HPDE6-E6E7 (cell line): ENCODE measurements around the gene DGKI.
"Not testable (repeated sequence)": the region's sequence is repeated elsewhere in the genome, so short reads cannot be mapped to it uniquely, and the experiment has no call there.

Experiments used
- DNase-seq: peaks from one replicate; pipeline ENCODE4 v3.0.0; 2011; ENCODE audit warnings: missing footprints; ENCODE audit errors: extremely low spot score

Gene DGKI

DNA sequence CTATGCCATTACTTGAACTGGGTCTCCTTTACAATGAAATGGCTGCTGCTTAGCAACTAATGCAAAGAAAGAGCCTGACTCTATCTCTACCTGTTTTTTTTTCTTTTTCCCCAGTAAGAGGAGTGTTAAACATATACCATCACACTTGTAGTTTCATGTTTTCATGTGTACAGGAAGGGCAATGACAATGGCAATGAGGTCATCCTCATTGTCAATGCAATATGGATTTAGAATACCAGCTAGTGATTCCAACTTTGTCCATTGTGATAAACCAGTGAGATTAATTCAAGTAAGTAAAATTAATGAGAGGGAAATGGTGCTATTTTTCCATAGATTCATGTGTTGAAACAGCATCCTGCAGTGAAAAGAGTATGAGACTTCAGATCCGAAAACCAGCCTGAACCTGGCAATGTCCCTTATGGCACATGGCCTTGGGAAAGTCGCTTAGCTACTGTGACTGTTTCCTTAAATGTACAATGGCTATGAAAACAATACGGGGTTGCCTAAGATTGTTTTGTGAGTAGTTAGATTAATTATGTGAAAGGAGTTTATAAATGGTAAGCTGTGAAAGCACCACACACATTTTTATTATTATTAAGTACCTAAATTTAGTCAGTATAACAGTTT lies 11.2 kb downstream of the DGKI start:
- DNase-seq, result no peak

DNA sequence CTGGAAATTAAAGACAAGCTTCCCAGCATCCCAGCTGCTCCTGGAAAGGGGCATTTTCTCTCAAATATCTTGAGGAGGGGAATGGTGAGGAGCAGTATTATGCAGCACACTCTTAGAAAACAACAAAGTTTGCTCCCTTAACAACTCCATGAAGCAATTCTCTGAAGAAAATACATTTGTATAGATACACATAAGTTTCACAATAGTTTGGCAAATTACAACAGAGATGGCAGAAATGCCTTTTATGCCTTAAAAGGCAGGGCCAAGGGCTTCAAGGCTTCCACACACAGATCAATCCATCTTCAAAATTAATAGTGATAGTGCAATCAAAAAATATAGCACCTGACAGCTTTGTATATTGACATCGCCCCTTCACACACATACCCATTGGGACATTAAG lies 12.2 kb downstream of the DGKI start:
- no peak for DNase-seq

GRCh38 chr7:137832990-137833389 lies 13.8 kb downstream of the DGKI start:
- DNase-seq, result not testable (repeated sequence)

DNA sequence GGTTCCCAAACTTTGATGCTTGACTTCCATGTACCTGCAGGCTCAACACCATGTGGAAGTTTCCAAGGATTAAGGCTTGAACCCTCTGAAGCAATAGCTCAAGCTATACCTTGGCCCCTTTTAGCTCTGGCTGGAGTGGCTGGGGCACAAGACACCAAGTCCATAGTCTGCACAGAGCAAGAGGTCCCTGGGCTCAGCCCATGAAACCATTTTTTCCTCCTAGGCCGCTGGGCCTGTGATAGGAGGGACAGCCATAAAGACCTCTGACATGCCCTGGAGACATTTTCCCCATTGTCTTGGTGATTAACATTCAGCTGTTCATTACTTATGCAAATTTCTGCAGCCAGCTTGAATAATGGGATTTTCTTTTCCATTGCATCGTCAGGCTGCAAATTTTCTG lies 14.4 kb downstream of the DGKI start:
- DNase-seq, result no peak

DNA sequence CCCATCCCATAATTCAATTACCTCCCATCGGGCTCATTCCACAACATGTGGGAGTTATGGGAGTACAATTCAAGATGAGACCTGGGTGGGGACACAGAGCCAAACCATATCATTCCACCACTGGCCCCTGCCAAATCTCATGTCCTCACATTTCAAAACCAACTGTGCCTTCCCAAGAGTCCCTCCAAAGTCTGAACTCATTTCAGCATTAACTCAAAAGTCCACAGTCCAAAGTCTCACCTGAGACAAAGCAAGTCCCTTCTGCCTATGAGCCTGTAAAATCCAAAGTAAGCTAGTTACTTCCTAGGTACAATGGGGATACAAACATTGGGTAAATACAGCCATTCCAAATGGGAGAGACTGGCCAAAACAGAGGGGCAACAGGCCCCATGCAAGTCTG lies 15.2 kb downstream of the DGKI start:
- not testable (repeated sequence) for DNase-seq

DNA sequence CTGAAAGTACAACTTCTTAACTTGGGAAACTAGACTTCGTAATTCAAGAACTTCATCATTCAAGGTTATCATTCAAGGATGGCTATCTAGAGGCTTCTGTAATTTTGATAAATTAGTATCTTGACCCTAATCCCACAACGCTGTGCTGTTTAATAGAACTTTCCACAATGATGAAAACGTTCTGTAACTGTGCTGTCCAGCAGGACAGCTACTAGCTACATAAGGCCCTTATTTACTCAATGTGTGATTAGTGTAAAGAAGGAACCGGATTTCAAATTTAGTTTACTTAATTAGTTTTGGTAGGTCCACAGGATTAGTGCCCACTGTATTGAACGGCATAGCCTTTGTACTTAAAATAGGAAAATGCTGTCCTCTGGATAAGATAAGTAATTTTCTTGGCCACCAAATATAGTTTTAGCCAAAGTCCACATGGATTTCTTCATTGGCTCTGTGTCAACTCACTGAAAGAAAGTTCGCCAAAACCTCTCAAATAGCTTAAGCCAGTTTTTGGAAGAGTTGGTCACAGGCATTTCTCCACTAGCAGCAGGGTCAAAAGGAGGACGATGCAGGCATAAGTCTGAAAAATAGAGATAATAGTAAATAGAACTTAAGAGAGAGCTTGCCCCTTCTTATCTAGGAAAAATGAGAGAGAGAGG lies 17.3 kb downstream of the DGKI start:
- no peak for DNase-seq

DNA sequence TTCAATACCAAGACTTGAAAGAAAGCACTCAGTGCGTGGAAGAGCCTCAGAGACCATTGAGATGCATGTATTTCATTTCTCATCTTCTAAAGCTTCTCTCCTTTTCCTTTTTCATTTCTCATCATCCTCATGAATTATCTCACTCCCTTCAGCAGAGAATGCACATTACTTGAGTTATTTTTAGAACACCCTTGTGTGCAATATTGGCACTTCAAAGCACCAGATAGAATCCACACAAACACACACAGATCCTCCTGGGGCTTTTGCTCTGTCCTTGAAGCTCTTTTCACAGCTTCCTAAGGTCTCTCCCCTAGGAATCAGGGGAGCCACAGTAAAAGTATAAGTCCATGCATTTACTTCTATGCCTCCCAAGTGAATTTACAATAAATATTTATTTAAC lies 18.3 kb downstream of the DGKI start:
- no peak for DNase-seq

DNA sequence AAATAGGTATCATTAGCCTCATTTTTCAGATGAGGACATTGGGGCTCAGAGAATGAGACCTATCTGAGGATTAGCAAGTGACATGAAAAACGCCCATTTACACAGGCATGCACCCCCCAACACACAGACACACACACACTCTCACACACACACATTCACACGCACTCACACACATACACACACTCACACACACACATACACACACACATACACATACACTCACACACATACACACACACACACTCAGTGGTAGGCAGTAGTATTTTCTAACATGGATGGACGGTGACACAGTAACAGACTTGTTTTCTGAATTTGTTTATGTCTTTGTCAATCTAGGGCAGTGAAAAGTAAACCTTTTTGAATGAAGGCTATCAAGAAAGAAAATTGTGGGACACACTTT lies 21.3 kb downstream of the DGKI start:
- no peak for DNase-seq

- no peak for DNase-seq
These were observed 25.9 kb downstream of the DGKI start for GRCh38 chr7:137820677-137821420.

GRCh38 chr7:137820156-137820555 lies 26.6 kb downstream of the DGKI start:
- DNase-seq, result no peak

DNA sequence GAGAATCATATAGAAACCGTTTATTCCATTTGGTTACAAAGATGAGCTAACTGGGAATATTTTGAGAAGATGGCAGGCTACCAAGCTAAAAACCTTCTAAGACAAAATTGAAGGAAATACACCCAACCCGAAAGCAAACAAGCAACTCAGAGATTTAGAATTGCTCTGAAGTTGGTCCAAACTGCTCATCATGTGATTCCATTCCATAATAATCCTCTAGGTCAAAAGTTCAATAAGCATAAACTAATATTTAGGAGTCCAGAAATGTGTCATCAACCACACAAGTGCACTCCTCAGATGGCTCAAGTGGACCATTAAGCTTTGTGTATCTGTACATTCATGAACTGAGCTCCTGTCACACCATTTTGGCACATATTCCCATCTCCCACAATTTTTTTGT lies 28.7 kb downstream of the DGKI start:
- no peak for DNase-seq

GRCh38 chr7:137816696-137817320 lies 30.0 kb downstream of the DGKI start:
- DNase-seq, result no peak

DNA sequence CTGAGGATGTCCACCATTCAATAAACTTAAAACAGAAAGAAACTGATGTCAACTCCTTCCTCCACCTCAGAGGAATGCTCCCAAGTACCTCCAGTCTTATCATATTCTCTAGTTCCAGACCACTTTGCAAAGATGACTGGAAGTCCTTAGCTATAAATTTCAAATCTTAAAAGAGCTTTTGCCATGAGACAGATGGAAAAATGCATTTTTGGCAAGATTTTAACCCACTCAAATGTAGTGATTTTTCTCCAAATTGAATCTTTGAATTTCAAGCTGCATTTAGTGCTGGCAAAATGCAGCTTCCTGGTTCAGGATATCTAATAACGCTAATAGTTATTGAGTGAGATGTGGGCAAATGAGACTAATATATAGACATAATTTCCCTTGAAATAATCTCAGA lies 33.2 kb downstream of the DGKI start:
- no peak for DNase-seq

DNA sequence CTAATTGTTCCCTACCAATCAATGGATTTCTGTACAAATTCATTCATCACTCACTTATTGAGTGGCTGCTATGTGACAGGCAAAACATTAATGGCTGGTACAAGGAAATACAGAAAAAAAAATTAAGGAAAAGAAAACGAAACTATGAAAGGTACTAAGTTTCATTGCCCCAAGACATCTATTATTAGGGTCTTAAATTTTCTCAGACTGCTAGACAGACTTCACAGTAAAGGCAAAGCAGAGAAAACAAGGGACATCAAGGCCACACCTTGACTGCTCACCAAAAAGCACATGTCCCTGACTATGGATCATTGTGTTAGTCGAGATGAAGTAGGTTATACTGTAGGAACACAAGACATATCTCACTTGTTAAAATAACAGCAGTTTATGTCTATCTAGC lies 36.5 kb downstream of the DGKI start:
- no peak for DNase-seq

GRCh38 chr7:137804836-137805235 lies 41.9 kb downstream of the DGKI start:
- no peak for DNase-seq

DNA sequence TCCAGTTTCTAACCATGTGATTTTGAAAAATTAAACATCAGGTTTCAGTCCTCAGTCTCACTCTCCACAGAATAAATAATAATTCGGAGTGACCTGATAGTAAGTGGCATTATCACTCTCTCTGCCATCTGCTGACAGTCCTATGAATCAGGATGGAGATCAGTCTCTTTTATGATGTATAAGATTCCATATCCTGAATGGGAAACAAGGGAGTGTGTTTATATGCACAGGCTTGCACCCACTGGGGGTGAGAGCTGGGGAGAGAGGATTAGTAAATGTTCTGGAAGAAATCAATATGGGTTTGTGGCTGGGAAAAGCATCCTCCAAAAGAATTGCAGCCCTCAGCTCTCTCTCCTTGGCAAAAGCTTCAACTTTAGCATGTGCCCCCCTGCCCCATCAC lies 45.3 kb downstream of the DGKI start:
- no peak for DNase-seq

DNA sequence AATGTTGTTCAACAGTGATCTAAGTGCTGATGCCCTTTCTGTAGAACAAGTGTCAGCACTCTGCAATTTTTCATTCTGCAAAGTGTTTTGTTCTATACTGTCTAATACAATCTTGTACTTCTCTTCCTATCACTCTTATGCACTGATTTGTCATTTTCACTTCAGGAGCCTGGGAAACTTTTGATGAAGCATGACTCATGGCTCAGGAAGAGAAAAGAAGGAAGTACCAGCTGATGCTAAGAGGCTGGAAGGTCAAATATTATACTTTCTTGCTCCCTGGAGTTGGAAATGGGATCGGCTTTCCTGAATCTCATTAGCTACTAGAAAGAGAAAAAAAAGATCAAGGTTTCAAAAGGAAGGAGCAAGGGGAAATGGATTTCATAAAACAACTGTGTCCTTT lies 45.8 kb downstream of the DGKI start:
- no peak for DNase-seq

DNA sequence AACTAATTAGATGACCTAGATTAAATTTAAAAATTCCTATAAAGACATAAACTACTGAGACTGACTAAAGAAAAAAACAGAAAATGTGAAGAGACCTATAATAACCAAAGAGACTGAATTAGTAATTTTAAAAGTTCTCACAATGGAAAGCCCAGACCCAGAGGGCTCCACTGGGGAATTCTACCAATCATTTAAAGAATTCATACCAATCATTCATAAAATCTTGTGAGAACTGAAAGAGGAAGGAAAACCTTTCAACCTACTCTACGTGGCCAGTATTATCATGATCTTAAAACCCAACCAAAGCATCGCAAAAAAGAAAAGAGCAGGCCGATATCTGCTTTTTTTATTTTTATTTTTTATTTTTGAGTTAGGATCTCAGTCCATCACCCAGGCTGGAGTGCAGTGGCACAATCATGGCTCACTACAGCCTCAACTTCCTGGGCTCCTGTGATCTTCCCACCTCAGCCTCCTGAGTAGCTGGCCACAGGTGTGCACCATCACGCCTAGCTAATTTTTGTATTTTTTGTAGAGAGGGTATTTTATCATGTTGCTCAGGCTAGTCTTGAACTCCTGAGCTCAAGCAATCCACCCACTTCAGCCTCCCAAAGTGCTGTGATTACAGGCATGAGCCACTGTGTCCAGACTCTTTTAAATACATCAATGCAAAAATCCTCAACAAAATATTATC lies 48.6 kb downstream of the DGKI start:
- no peak for DNase-seq

- DNase-seq, result no peak
These were observed 51.6 kb downstream of the DGKI start for GRCh38 chr7:137795211-137795610.

DNA sequence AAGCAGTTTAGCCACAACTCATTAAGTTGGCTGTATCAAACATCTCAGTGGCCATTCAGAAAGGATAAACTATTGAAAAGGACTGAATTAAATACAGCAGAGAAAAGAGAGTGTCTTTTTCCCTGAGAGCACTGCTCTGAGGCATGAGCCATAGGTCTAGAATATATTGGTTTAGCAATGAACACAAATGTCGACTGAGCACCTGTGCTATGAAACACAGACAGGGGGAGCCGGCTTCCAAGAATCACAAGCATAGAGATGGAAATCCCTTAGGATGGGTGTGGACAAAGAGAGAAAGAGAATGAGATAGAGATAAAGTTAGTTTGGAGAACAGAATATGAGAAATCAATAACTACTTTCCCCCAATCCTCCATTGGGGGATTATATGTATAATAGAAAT lies 54.8 kb downstream of the DGKI start:
- no peak for DNase-seq

- no peak for DNase-seq
These were observed 55.9 kb downstream of the DGKI start for GRCh38 chr7:137790828-137791227.

DNA sequence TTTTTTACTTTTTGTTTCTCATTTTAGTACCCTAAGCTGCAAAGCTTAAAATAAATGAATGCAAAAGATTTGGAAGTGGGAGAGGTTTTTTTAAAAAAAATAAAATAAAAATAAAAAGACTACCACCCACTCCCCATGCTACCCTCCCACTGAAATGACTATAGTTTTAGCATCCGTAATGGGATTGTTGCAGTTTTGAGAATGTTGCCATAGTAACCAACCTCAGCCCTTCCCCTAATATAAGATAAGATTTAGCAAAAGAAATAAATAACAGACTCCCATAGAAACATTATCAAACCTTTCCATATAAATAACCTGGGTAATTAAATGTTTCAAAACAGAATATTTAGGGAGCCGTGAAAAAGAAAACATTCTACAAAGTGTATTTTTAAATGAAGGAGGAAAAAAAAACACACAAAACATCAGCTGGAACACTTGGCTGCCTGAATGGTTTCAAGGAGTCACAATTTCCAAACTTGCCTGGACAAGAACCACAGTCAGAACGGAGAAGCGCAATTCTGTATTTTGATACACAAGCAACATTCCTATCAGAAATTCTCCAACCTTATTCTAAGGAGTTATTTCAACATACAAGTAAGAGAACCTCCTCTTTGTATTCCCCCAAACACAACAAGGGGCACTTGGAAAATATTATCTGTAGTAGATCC lies 57.4 kb downstream of the DGKI start:
- DNase-seq, result no peak
